Natural killer cell treated with Interleukin-12 subunit alpha and Interleukin-12 subunit beta and Interleukin-15 and Interleukin-18, amount 100 ng/mL, for 72 hours (primary cell): ENCODE measurements around the gene RAPGEF4. TPM values are rescaled to one million over a fixed set of nuclear protein-coding genes. Genes with fewer than 3 reads are reported as not detected.

Source experiments
- ATAC-seq, 2 donors: fragments of 150-1000 bp; cut with Tn5 transposase in 1 of 2; sonication (Bioruptor Pico), chemical (Tn5 transposase) in 1 of 2; 2 replicates each; pipeline ENCODE4 v1.10.0; 2021
- DNase-seq: peaks from one replicate; pipeline ENCODE4 v3.0.0; 2022; ENCODE audit warnings: low spot score
- H3K27ac Mint-ChIP-seq, 2 donors: 1 replicate in 1 of 2; 2 replicates in 1 of 2; pipeline ENCODE4 v1.8.0; 2022; ENCODE audit warnings: mixed read lengths in 2 of 2, mild to moderate bottlenecking in 1 of 2, moderate library complexity in 1 of 2
- H3K27me3 Mint-ChIP-seq, 2 donors: 1 replicate in 1 of 2; 2 replicates in 1 of 2; pipeline ENCODE4 v1.8.0; 2022; ENCODE audit warnings: mixed read lengths in 2 of 2
- H3K36me3 Mint-ChIP-seq: one replicate; pipeline ENCODE4 v1.8.0; 2022; ENCODE audit warnings: mixed read lengths
- H3K4me1 Mint-ChIP-seq, 2 donors: 1 replicate in 1 of 2; 2 replicates in 1 of 2; pipeline ENCODE4 v1.8.0; 2022; ENCODE audit warnings: low read depth in 2 of 2, mixed read lengths in 2 of 2, mild to moderate bottlenecking in 1 of 2
- H3K4me3 Mint-ChIP-seq: one replicate; pipeline ENCODE4 v1.8.0; 2022; ENCODE audit warnings: mixed read lengths
- H3K9me3 Mint-ChIP-seq: 2 replicates; pipeline ENCODE4 v1.8.0; 2022; ENCODE audit warnings: mixed read lengths
- total RNA-seq, 2 donors: library from RNA; stranded (reverse); gene quantifications; one replicate each; pipeline ENCODE4 v1.2.3, GENCODE V29; 2022

RAPGEF4 gene
- total RNA-seq, 2 donors from 2014 or later: 0.43 TPM; not detected in 1

DNA sequence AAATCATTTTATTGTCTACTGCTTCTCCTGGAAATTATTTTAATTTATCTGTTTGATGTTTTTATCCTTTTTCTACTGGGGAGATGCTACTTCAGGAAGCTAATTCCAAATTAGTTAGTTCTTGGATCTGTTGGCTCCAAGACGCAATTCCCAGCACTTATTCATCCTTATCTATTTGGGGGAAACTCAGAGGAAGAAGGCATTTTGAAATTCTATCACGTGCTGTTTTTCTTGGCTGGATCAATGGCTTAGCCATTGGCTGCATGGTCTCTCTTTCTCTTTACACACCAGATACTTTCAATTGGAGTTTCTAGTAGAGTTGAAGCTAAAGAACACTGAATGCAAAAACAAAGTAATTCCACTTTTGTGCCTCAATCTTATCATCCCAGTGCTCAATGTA lies 98.3 kb downstream of the RAPGEF4 start:
- no peak for ATAC-seq
- Mint-ChIP-seq H3K4me1 (peaks cover 0 to 2% of the 10 kb centered on the region in 2 donors), H3K27ac (no peak overlapping the region), H3K27me3 (peaks cover 10 to 26% of the 10 kb centered on the region in 2 donors), H3K9me3 (no peaks in the 10 kb centered on the region), H3K36me3 (no peaks in the 10 kb centered on the region), H3K4me3 (no peak overlapping the region)
- DNase-seq: no peak

DNA sequence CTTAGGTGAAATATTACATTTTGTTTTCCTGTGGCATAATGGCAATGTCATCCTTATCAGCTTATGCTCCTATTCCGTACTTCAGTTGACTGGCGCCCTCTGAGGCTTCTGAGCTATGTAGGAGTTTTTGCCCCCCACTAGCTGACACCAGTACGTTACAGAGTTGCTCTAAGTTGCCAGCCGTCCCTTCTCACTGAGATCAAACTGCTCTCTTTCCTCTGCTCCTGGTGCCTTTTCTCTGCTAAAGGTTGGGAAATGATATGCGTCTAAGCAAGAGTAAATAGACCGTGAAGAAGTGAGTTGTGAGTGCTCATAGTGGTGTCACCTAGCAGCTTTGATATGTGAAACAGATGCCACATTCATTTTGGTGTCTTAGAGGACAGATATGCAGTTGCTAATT lies 99.2 kb downstream of the RAPGEF4 start:
- no peak overlapping the region for H3K27ac Mint-ChIP-seq
- H3K4me1 Mint-ChIP-seq: peaks cover 0 to 2% of the 10 kb centered on the region in 2 donors
- ATAC-seq (no peak), DNase-seq (no peak)
- H3K4me3 Mint-ChIP-seq: no peak overlapping the region
- H3K9me3 Mint-ChIP-seq: no peaks in the 10 kb centered on the region
- no peaks in the 10 kb centered on the region for H3K36me3 Mint-ChIP-seq
- H3K27me3 Mint-ChIP-seq: peaks cover 10 to 26% of the 10 kb centered on the region in 2 donors

DNA sequence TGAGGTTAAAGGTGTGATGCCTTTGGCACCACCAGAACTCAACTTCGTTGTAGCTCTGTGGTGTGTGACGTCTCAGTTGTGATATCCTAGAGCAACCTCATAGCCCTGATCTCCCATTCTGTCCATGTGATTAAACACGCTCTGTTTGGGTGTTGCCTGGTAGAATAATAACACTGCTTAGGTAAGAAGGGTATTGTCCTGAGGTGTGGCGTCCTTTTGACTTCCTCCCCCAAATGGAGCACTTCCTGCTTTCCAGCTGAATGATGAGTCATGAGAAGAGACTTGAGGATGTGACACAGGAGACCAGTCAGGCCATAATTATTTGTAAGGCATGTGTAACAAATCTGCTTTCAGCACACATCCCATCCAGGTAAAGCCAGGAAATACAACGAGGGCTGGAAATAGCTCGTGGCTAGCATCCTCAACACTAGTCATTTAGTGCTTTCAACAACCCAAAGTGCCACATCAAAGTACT lies 100.7 kb downstream of the RAPGEF4 start:
- Mint-ChIP-seq H3K27ac (no peak overlapping the region), H3K4me3 (no peak overlapping the region), H3K9me3 (no peaks in the 10 kb centered on the region), H3K36me3 (no peaks in the 10 kb centered on the region), H3K27me3 (peaks cover 14 to 31% of the 10 kb centered on the region in 2 donors), H3K4me1 (peaks cover 0 to 2% of the 10 kb centered on the region in 2 donors)
- ATAC-seq: peak in 1 of 2 donors; percentile 33
- no peak for DNase-seq

DNA sequence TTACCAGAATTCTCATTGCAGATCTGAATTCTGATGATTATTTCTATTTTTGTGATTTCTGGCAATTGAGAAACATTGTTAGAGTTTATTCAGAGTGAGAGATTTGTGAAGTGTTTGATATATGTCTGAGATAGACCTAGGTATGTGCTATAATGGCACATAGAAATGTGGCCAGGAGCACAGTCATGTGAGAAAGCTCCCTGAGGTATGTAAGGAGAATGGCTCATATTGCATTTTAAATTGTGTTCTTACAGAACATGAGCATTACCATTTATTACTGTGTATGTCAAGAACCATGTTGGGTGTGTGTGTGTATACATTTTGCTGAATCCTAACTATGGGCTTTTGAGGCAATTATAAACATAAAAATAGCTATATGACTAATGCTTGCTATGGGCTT lies 101.2 kb downstream of the RAPGEF4 start:
- H3K27me3 Mint-ChIP-seq: peaks cover 14 to 32% of the 10 kb centered on the region in 2 donors
- DNase-seq: no peak
- H3K9me3 Mint-ChIP-seq: no peaks in the 10 kb centered on the region
- peaks cover 0 to 2% of the 10 kb centered on the region in 2 donors for H3K4me1 Mint-ChIP-seq
- no peak overlapping the region for H3K27ac Mint-ChIP-seq
- no peaks in the 10 kb centered on the region for H3K36me3 Mint-ChIP-seq
- H3K4me3 Mint-ChIP-seq: no peak overlapping the region
- no peak for ATAC-seq

DNA sequence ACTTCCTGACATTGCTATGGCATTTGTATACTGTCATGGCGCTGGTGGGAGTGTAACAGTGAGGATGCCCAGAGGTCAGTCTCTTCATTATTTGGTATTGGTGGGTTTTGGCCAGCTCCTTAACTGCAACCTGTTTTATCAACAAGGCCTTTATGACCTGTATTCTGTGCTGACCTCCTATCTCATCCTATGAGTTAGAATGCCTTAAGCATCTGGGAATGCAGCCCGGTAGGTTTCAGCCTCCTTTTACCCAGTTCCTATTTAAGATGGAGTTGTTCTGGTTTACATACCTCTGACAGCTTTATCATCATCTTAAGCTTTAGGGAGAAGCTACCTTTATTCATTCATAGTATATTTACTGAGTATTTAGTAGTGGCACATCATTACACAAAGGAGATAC lies 103.8 kb downstream of the RAPGEF4 start:
- peaks cover 10 to 26% of the 10 kb centered on the region in 2 donors for H3K27me3 Mint-ChIP-seq

DNA sequence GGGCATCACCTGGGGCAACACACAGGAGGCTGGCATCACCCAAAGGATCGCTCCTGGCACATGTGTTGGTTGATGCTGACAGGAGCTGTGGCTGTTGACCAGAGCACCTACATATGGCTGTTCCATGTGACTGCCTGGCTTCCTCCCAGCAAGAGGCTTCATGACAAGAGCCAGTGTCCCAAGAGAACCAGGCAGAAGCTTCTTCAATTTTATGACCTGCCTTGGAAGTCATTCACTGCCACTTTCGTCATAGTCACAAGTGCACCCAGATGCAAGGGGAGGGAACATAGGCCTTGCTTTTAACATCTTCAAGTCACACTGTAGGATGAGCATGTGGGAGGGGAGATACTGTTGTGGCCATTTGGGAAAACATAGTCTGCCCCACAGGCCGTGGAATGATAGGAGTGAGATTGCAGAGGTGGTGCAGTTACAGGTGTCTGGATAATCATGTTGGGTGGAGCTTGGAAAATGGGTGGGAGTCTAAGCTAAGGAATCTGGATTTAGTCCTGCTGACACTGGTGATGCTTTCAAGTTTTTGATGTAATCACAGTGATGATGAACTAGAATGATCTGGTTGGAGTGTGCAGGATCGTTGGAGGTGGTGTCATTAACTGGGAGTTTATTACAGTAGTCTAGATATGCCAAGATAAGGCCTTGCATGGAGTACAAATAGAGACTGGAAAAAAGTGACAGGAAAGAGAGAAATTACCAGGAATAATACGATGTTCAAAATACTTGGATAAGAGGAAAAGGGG lies 107.0 kb downstream of the RAPGEF4 start:
- Mint-ChIP-seq H3K4me3 (no peak overlapping the region), H3K27ac (no peak overlapping the region), H3K27me3 (peaks cover 4 to 10% of the 10 kb centered on the region in 2 donors), H3K9me3 (no peaks in the 10 kb centered on the region), H3K36me3 (no peaks in the 10 kb centered on the region), H3K4me1 (no peaks in the 10 kb centered on the region)
- DNase-seq: no peak
- ATAC-seq: no peak

More for the DNA sequence above, 103.8 kb downstream of the RAPGEF4 start:
- Mint-ChIP-seq H3K4me1 (peaks cover 0 to 2% of the 10 kb centered on the region in 2 donors), H3K27ac (no peak overlapping the region), H3K36me3 (no peaks in the 10 kb centered on the region), H3K9me3 (no peaks in the 10 kb centered on the region), H3K4me3 (no peak overlapping the region)
- ATAC-seq: no peak
- DNase-seq: no peak

DNA sequence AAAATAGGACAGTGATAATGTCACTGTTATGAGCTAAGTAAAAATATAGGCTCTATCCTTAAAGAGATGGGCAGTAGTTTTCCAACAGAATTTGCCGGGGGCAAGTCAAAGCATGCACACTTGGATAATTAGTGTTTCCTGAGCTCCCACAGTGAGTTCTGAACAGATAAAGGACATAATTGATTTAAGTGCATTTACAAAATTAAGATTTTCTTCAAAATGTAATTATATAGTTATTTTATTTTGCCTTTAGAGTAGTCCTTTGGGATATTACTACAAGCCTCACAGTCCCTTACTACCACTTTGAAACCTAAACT lies 107.6 kb downstream of the RAPGEF4 start:
- no peaks in the 10 kb centered on the region for H3K4me1 Mint-ChIP-seq
- ATAC-seq (no peak), DNase-seq (no peak)
- no peaks in the 10 kb centered on the region for H3K36me3 Mint-ChIP-seq
- peaks cover 4 to 7% of the 10 kb centered on the region in 2 donors for H3K27me3 Mint-ChIP-seq
- H3K9me3 Mint-ChIP-seq: no peaks in the 10 kb centered on the region
- H3K4me3 Mint-ChIP-seq: no peak overlapping the region
- no peak overlapping the region for H3K27ac Mint-ChIP-seq

DNA sequence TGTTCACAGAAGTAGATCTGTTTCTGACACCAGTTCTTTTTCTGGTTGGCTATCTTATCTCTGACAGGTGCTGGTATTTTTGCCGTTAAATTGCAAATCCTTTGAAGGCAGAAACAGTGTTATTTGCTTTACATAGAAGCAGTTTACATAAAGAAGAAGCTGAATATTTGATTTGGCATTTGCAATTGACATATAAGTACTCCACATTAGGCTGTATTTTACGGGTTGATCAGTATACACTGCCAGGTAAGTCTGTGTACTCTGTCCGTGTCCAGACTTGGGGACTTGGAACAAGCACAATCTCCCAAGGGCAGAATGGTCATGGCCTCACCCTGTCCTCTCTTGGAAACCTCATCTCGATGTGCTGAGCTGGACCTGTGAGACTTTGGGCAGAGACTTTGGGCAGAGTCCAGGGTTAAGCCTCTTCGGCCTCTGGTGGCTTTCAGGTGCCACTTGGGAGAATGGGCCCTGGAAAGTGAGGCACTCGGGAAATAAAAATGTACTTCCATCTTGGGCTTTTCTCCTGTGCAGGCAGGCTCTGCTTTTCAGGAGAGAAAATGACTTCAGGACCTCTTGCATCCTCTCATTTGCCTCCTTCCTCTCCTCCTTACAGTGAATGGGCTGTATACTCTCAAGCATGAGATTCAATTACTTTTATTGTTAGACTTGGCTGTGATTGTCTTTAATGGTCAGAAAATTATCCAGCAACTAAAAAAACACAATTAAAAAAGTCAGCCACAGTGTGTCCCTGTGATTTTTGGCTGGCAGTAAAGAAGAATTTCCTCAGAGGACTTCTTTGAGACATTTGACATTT lies 108.5 kb downstream of the RAPGEF4 start:
- Mint-ChIP-seq H3K27ac (no peak overlapping the region), H3K27me3 (peaks cover 4 to 7% of the 10 kb centered on the region in 2 donors), H3K4me1 (no peaks in the 10 kb centered on the region), H3K4me3 (no peak overlapping the region), H3K36me3 (no peaks in the 10 kb centered on the region), H3K9me3 (no peaks in the 10 kb centered on the region)
- DNase-seq (no peak), ATAC-seq (no peak)

DNA sequence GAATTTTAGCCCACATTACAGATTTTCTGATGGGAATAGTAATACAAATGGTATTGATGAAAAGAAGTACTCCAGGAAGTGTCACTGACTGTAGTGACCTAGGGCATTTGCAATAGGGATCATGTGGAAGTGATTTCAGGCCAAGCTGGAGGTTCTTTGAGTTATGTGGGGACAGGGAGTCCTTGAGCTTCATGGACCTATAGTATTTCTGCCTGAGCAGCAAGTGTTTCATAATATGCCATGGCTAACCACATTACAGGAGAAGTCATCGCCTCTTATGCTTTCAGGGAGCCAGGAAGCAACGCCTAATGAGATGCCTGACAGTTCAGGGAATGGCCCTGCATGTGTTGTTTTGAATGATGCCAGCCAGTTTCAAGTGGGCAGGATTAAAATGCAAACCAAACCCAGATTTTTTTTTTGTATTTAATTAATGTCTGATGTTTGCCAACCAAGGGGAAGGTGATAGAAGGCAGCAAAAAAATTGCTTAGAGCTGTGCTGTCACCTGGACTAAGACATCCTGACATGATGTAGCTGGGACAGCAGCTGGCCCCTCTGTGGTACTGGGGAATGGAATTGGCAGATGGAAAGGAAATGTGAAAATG lies 109.5 kb downstream of the RAPGEF4 start:
- no peaks in the 10 kb centered on the region for H3K4me1 Mint-ChIP-seq
- no peak for DNase-seq
- no peak for ATAC-seq
- H3K36me3 Mint-ChIP-seq: no peaks in the 10 kb centered on the region
- H3K9me3 Mint-ChIP-seq: no peaks in the 10 kb centered on the region
- H3K4me3 Mint-ChIP-seq: no peak overlapping the region
- H3K27ac Mint-ChIP-seq: no peak overlapping the region
- peaks cover 4 to 7% of the 10 kb centered on the region in 2 donors for H3K27me3 Mint-ChIP-seq

DNA sequence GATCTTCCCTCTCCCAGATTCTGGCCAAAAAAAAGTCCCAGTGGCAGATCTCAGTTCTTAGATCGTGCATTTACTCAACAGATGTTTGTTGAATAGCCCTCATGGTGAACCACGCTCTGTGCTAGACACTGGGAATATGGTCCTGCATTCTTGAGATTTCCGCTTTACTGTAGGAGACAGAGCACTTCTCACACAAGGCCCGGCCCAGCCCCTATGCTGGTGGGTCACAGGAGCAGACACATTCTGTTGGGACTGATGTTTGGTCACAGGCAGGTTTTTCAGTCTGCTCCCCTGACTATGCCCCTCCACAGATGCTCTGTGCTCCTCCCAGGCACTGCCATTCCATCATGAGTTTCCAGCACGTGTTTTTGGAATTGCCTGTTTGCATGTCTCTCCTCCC lies 110.9 kb downstream of the RAPGEF4 start:
- Mint-ChIP-seq H3K36me3 (no peaks in the 10 kb centered on the region), H3K4me3 (no peak overlapping the region), H3K27me3 (peaks cover 0 to 10% of the 10 kb centered on the region in 2 donors), H3K9me3 (no peaks in the 10 kb centered on the region), H3K27ac (no peak overlapping the region), H3K4me1 (no peaks in the 10 kb centered on the region)
- no peak for ATAC-seq
- no peak for DNase-seq

DNA sequence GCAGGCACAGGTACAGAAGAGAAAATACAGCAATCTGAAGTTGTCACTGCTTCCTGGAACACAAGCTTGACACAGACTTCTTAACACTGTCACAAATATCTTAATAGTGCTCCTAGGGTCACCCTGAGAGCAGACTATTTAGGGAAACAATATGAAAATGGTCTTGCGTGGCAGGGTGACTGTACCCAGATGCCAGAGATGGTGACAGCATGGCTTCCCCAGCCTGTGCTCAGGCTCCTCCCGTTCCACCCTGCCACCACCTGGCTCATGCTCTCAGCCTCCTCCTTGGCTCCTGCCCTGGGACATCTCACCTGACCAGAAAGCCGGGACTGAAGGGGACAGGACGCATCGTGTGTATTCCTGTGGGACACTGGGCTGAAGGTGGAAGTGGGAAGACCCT lies 111.5 kb downstream of the RAPGEF4 start:
- Mint-ChIP-seq H3K27ac (no peak overlapping the region), H3K4me3 (no peak overlapping the region), H3K9me3 (no peaks in the 10 kb centered on the region), H3K27me3 (peaks cover 0 to 10% of the 10 kb centered on the region in 2 donors), H3K4me1 (no peaks in the 10 kb centered on the region), H3K36me3 (no peaks in the 10 kb centered on the region)
- no peak for DNase-seq
- ATAC-seq: peak in 1 of 2 donors; percentile 15

DNA sequence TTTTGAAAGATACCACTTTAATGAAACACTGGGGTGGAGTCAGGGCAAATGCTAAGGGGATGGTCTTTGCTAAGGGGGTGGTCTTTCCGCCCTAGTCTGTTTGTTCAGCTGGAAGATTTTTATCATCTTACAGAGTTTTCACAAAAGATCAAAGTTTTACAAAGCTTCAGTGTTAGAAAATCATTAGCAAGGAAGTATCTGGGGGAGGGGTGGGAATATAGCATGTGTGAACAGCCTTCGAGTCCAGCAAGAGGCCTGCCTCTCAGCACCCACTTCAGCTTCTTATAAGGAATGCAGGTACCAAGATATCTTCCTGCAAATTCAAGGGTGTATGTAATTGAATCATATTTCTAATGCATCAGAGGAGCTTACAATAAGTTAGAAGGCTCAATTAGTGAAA lies 112.9 kb downstream of the RAPGEF4 start:
- ATAC-seq (no peak), DNase-seq (no peak)
- Mint-ChIP-seq H3K36me3 (no peaks in the 10 kb centered on the region), H3K4me1 (no peaks in the 10 kb centered on the region), H3K4me3 (no peak overlapping the region), H3K9me3 (no peaks in the 10 kb centered on the region), H3K27me3 (peaks cover 0 to 12% of the 10 kb centered on the region in 2 donors), H3K27ac (no peak overlapping the region)

DNA sequence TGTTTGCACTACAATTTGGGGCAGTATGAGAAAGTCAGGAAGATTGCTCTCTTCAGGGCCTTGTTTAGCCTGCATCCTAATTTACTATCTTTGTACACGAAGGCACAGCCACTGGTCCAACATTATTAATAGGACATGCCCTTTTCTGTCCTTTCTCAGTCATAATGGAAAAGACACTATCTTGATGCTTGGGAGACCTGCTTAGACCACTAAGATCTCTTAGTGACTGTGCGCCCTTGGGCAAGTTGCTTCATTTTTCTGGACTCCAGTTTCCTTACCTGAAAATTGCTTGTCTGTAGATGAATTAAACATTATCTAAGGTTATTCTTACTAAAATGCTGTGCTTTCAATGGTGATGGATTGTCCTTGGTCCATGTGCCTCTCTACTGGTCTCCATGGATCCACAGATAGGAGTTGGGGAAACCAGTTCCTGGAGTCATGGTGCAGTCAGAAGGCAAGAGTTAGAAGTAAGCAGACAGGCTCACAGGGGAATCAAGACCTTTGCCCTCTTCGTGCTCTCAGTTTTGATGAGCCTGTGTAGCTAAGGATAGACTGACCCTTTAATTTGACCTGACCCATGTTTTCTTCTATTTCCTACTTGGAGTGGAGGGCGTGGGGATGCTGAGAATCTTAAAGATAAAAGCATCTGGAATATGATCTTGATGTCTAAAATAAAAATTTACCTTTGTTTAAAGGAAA lies 114.0 kb downstream of the RAPGEF4 start:
- ATAC-seq (no peak), DNase-seq (no peak)
- Mint-ChIP-seq H3K4me1 (no peaks in the 10 kb centered on the region), H3K27ac (no peak overlapping the region), H3K9me3 (no peaks in the 10 kb centered on the region), H3K27me3 (peaks cover 0 to 16% of the 10 kb centered on the region in 2 donors), H3K36me3 (no peaks in the 10 kb centered on the region), H3K4me3 (no peak overlapping the region)
